Sigmoid colon (tissue), 7 donors: ENCODE data around the gene PRKAR2B. TPM values are rescaled to one million over a fixed set of nuclear protein-coding genes. Genes with fewer than 3 reads are reported as not detected.

Source experiments
- DNase-seq: peaks from one replicate; pipeline ENCODE4 v3.0.0-alpha.2; 2019
- H3K27ac ChIP-seq, 4 donors: fragments of 200-600 bp; sonication (generic); one replicate each; pipeline ENCODE4 v1.5.1; 2016 to 2019; ENCODE audit warnings: mild to moderate bottlenecking in 1 of 4
- H3K27me3 ChIP-seq, 3 donors: fragments of 200-600 bp; sonication (generic); one replicate each; pipeline ENCODE4 v1.5.1; 2019; ENCODE audit warnings: mild to moderate bottlenecking in 1 of 3
- H3K36me3 ChIP-seq, 4 donors: fragments of 200-600 bp; sonication (generic); one replicate each; pipeline ENCODE4 v1.5.1; 2016 to 2019
- H3K4me1 ChIP-seq, 4 donors: fragments of 200-600 bp; sonication (generic); one replicate each; pipeline ENCODE4 v1.5.1; 2017 to 2019
- H3K4me3 ChIP-seq, 4 donors: fragments of 200-600 bp; sonication (generic); one replicate each; pipeline ENCODE4 v1.5.1; 2017 to 2019; ENCODE audit warnings: mild to moderate bottlenecking in 2 of 4, moderate library complexity in 1 of 4
- H3K9me3 ChIP-seq, 4 donors: fragments of 200-600 bp in 3 of 4; sonication (generic) in 3 of 4; one replicate each; pipeline versions ENCODE4 v1.5.1 to v1.6.1; 2013 to 2019
- EP300 ChIP-seq, 4 donors: sonication (generic); formaldehyde crosslinking; IDR thresholded peaks; one replicate each; pipeline ENCODE4 v1.6.1; 2017; ENCODE audit warnings: antibody characterized with exemption in 4 of 4
- POLR2A ChIP-seq, 2 donors: fragments of 450-650 bp; IDR thresholded peaks; one replicate each; pipeline ENCODE4 v1.6.1; 2016; ENCODE audit warnings: antibody characterized with exemption in 2 of 2, mild to moderate bottlenecking in 2 of 2, moderate library complexity in 2 of 2
- POLR2AphosphoS5 ChIP-seq, 4 donors: sonication (generic); formaldehyde crosslinking; IDR thresholded peaks; one replicate each; pipeline ENCODE4 v1.6.1; 2017; ENCODE audit warnings: antibody characterized with exemption in 4 of 4
- WGBS, 2 donors: extraction: QIAGEN DNeasy Blood & Tissue Kit; methylation state at CpG; one replicate each; pipeline ENCODE4 v1.1.7; 2013; 5-methylcytosine and 5-hydroxymethylcytosine counted together
- intact Hi-C: fragments of 100-400 bp; cut with DNase I; formaldehyde crosslinking; loops from one replicate; pipeline ENCODE4 v1.15.1; 2023
- polyA plus RNA-seq, 3 donors: library from polyadenylated mRNA; stranded (reverse); fragments of 200-250 nt; gene quantifications; one replicate each; pipeline ENCODE4 v1.2.3, GENCODE V29; 2013
- total RNA-seq, 4 donors: library from RNA; depleted of rRNA; stranded (reverse); fragments of >200 nt; gene quantifications; one replicate each; pipeline ENCODE4 v1.1.0, GENCODE V29; 2016
- TF ChIP-seq, protein P1 (sequence below), 4 experiments: fragments of 450-650 bp in 3 of 4; fragments of 200-600 bp in 1 of 4; IDR thresholded peaks; one replicate each; pipeline ENCODE4 v1.5.1; 2016 to 2019; ENCODE audit warnings: antibody characterized with exemption in 4 of 4, mild to moderate bottlenecking in 3 of 4, moderate library complexity in 2 of 4
- donor health status: healthy with polysubstance abuse.
- donor health status: Bipolar disorder and iron deficiency.
- donor health status: healthy.

The PRKAR2B gene
- total and polyA plus RNA-seq, 7 donors, result 8.1 to 40.0 (median 20.2) TPM

- Histone ChIP-seq H3K27me3 (no peaks in the 10 kb centered on the region), H3K4me3 (no peak overlapping the region), H3K36me3 (no peaks in the 10 kb centered on the region), H3K27ac (no peak overlapping the region), H3K4me1 (peaks cover 0 to 1% (median under 1%) of the 10 kb centered on the region in 4 donors), H3K9me3 (no peaks in the 10 kb centered on the region)
- TF ChIP-seq POLR2AphosphoS5 (IDR thresholded peaks at IDR 0.05), result no peak
- TF ChIP-seq, protein P1, sequence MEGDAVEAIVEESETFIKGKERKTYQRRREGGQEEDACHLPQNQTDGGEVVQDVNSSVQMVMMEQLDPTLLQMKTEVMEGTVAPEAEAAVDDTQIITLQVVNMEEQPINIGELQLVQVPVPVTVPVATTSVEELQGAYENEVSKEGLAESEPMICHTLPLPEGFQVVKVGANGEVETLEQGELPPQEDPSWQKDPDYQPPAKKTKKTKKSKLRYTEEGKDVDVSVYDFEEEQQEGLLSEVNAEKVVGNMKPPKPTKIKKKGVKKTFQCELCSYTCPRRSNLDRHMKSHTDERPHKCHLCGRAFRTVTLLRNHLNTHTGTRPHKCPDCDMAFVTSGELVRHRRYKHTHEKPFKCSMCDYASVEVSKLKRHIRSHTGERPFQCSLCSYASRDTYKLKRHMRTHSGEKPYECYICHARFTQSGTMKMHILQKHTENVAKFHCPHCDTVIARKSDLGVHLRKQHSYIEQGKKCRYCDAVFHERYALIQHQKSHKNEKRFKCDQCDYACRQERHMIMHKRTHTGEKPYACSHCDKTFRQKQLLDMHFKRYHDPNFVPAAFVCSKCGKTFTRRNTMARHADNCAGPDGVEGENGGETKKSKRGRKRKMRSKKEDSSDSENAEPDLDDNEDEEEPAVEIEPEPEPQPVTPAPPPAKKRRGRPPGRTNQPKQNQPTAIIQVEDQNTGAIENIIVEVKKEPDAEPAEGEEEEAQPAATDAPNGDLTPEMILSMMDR (IDR thresholded peaks at IDR 0.05), result no peak
- TF ChIP-seq EP300 (IDR thresholded peaks at IDR 0.05), result no peak
- no peak for TF ChIP-seq POLR2A (IDR thresholded peaks at IDR 0.05)
- DNase-seq, result no peak
- 51 to 68% methylated on average over 4 of the region's 4 CpGs for WGBS, 2 donors
- intact Hi-C loops, result no loop called here
These were observed 14.7 kb upstream of the PRKAR2B start for GRCh38 chr7:107029764-107030286.

DNA sequence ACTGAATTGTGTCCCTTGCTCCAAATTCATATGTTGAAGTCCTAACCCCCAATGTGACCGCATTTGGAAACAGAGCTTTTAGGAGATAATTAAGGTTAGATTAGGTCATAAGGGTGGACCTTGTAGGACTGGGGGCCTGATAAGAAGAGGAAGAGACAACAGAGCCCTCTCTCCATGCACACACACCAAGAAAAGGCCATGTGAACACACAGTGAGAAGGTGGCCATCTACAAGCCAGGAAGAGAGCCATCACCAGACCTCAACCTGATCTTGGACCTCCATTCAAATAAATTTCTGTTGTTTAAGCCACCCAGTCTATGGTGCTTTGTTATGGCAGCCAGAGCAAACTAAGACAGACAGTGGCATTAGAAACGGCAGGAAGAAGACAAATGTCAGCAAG lies 12.5 kb upstream of the PRKAR2B start:
- no peaks in the 10 kb centered on the region for H3K9me3 ChIP-seq
- H3K4me1 ChIP-seq, result peaks cover 0 to 13% (median 8%) of the 10 kb centered on the region in 4 donors
- H3K27me3 ChIP-seq, result no peaks in the 10 kb centered on the region
- intact Hi-C loops, result no loop called here
- no peak for DNase-seq
- 93 to 94% methylated on average over 2 of the region's 2 CpGs for WGBS, 2 donors
- no peak overlapping the region for H3K4me3 ChIP-seq
- H3K27ac ChIP-seq, result no peak overlapping the region
- TF ChIP-seq POLR2A (IDR thresholded peaks at IDR 0.05), result no peak
- TF ChIP-seq POLR2AphosphoS5 (IDR thresholded peaks at IDR 0.05), result no peak
- TF ChIP-seq, protein P1 (IDR thresholded peaks at IDR 0.05), result no peak
- no peak for TF ChIP-seq EP300 (IDR thresholded peaks at IDR 0.05)
- no peaks in the 10 kb centered on the region for H3K36me3 ChIP-seq

DNA sequence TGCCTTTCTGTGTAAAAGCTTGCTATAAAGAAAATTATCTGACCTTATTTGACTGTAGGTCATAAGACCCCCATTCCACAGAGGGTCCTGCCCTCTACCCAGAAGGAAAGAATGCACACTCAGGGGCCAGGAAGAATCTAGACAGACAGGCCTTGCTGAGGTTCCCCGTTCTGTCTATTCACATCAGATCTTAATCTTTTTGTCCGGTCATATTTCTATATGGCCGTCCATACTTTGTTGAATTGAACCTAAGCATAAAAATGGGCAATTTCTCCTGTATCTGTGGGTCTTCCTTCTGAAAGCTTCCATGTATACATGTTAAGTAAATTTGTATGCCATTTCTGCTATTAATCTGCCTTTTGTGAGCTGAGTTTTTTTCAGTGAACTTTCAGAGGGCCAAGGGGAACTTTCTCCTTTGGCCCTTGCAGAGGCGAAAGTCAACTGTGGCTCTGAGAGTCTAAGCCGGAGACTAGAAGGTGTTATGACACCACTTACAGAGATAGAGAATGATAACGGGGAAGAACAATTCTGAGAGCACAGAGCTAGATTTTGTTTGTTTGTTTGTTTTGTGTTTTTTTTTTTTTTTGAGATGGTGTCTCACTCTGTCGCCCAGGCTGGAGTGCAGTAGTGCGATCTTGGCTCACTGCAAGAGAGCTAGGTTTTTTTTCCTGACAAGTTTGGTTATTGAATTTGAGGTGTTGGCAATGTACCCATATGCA lies 11.6 kb upstream of the PRKAR2B start:
- Histone ChIP-seq H3K4me1 (peaks cover 0 to 13% (median 8%) of the 10 kb centered on the region in 4 donors), H3K4me3 (no peak overlapping the region), H3K27ac (no peak overlapping the region), H3K9me3 (no peaks in the 10 kb centered on the region), H3K27me3 (no peaks in the 10 kb centered on the region), H3K36me3 (no peaks in the 10 kb centered on the region)
- intact Hi-C loops, result no loop called here
- TF ChIP-seq, protein P1 (IDR thresholded peaks at IDR 0.05), result no peak
- TF ChIP-seq EP300 (IDR thresholded peaks at IDR 0.05), result no peak
- no peak for TF ChIP-seq POLR2A (IDR thresholded peaks at IDR 0.05)
- no peak for TF ChIP-seq POLR2AphosphoS5 (IDR thresholded peaks at IDR 0.05)
- DNase-seq, result no peak
- 95 to 96% methylated on average over 8 of the region's 8 CpGs for WGBS, 2 donors

DNA sequence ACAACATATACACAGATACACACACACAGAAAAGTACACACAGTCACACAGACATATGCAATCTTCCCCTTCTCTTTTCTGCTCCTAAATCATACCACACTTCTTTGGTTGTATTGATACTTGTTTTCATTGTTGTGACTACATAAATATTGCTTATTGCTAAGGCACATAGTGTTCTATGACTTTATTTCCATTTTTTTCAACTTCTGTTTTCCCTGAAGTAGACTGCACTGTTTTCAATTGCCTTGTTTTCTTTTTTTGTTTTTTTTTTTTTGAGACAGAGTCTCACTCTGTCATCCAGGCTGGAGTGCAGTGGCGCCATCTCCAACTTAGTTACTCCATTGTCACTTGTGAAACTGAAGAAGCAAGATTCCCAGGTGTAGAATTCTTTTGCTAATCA lies 10.0 kb upstream of the PRKAR2B start:
- Histone ChIP-seq H3K9me3 (no peaks in the 10 kb centered on the region), H3K36me3 (no peaks in the 10 kb centered on the region), H3K27ac (no peak overlapping the region), H3K4me3 (no peak overlapping the region), H3K4me1 (peaks cover 0 to 13% (median 8%) of the 10 kb centered on the region in 4 donors), H3K27me3 (no peaks in the 10 kb centered on the region)
- WGBS, 2 donors, result 93 to 100% methylated on average over 1 of the region's 1 CpG
- intact Hi-C loops, result no loop called here
- no peak for DNase-seq
- TF ChIP-seq POLR2A (IDR thresholded peaks at IDR 0.05), result no peak
- TF ChIP-seq, protein P1 (IDR thresholded peaks at IDR 0.05), result no peak
- TF ChIP-seq POLR2AphosphoS5 (IDR thresholded peaks at IDR 0.05), result no peak
- TF ChIP-seq EP300 (IDR thresholded peaks at IDR 0.05), result no peak
